ENCODE measurements around the gene AWAT2. TPM values are rescaled to one million over a fixed set of nuclear protein-coding genes. Genes with fewer than 3 reads are reported as not detected.

AWAT2 gene
- total and polyA plus RNA-seq, 2 donors (not counting 1 experiment from before 2014, with no cell fraction given) = not detected

GRCh38 chrX:70026112-70026850, 23.5 kb downstream of the AWAT2 start:
- Histone ChIP-seq H3K4me2 (replicated peaks; ENCODE audit: low read depth, low read length, poor library complexity, severe bottlenecking) (no peak overlapping the region), H4K20me1 (ENCODE audit: control insufficient read depth, insufficient read depth, low read length, poor library complexity, severe bottlenecking) (no peaks in the 10 kb centered on the region), H3K27me3 (replicated peaks in 1 of 4; ENCODE audit: control extremely low read depth in 1 of 4, control insufficient read depth in 3 of 4, insufficient read depth in 4 of 4, low read length in 3 of 4) (no peaks in the 10 kb centered on the region), H3K4me1 (ENCODE audit: control insufficient read depth in 2 of 2, insufficient read depth in 2 of 2, low read length in 2 of 2) (no peaks in the 10 kb centered on the region), H2AFZ (ENCODE audit: insufficient read depth, low read depth, low read length, poor library complexity, severe bottlenecking) (no peak overlapping the region), H3K9ac (ENCODE audit: low read length) (no peak overlapping the region), H3K79me2 (ENCODE audit: control insufficient read depth, insufficient read depth, low read length) (no peaks in the 10 kb centered on the region), H3K9me3 (ENCODE audit: control extremely low read depth in 1 of 3, control insufficient read depth in 2 of 3, insufficient read depth in 1 of 3, low read length in 2 of 3) (no peaks in the 10 kb centered on the region), H3K4me3 (ENCODE audit: control extremely low read depth in 1 of 5, extremely low read depth in 1 of 5, insufficient read depth in 1 of 5, low read depth in 2 of 5, low read length in 4 of 5) (no peak overlapping the region), H3K27ac (ENCODE audit: low read length in 2 of 2) (no peak overlapping the region), H3K36me3 (replicated peaks in 1 of 2; ENCODE audit: control extremely low read depth in 1 of 2, control insufficient read depth in 1 of 2, extremely low read depth in 1 of 2, insufficient read depth in 2 of 2, low read length in 1 of 2) (no peaks in the 10 kb centered on the region)
- CTCF ChIA-PET = interaction anchor here (1.3 kb wide), 1 partner anchor 8 kb away, joined by 3 read pairs; no protein-coding TSS in a partner anchor
- no CpG with 5 or more reads among the region's 1 CpG for WGBS (ENCODE audit: insufficient coverage)
- Mint-ChIP-seq H3K27ac (no peak overlapping the region), H3K9me3 (ENCODE audit: insufficient read depth) (no peaks in the 10 kb centered on the region), H3K27me3 (peaks cover 7% of the 10 kb centered on the region), H3K4me1 (no peaks in the 10 kb centered on the region), H3K4me3 (no peak overlapping the region)
- intact Hi-C loops (cut with micrococcal nuclease) = no loop called here
- TF ChIP-seq CTCF (IDR thresholded peaks at IDR 0.05) (no peak), EZH2 (IDR thresholded peaks at IDR 0.05; ENCODE audit: borderline replicate concordance, insufficient read depth, low read depth, low read length, poor library complexity, severe bottlenecking) (no peak)
- DNase-seq = no peak
- ATAC-seq (ENCODE audit: low read depth) = no peak
- POLR2A ChIA-PET = no interaction called here

- no peaks in the 10 kb centered on the region for H3K9me3 Mint-ChIP-seq (ENCODE audit: insufficient read depth)
- H3K9me3 ChIP-seq (ENCODE audit: control extremely low read depth in 1 of 3, control insufficient read depth in 2 of 3, insufficient read depth in 1 of 3, low read length in 2 of 3) = no peaks in the 10 kb centered on the region
- no peak overlapping the region for H2AFZ ChIP-seq (ENCODE audit: insufficient read depth, low read depth, low read length, poor library complexity, severe bottlenecking)
- no peak for DNase-seq
- no peak overlapping the region for H3K4me3 Mint-ChIP-seq
- no peaks in the 10 kb centered on the region for H3K27me3 ChIP-seq (replicated peaks in 1 of 4; ENCODE audit: control extremely low read depth in 1 of 4, control insufficient read depth in 3 of 4, insufficient read depth in 4 of 4, low read length in 3 of 4)
- no peak for ATAC-seq (ENCODE audit: low read depth)
- no peaks in the 10 kb centered on the region for H3K36me3 ChIP-seq (replicated peaks in 1 of 2; ENCODE audit: control extremely low read depth in 1 of 2, control insufficient read depth in 1 of 2, extremely low read depth in 1 of 2, insufficient read depth in 2 of 2, low read length in 1 of 2)
- no peak overlapping the region for H3K27ac ChIP-seq (ENCODE audit: low read length in 2 of 2)
- H3K9ac ChIP-seq (ENCODE audit: low read length) = no peak overlapping the region
- POLR2A ChIA-PET = no interaction called here
- intact Hi-C loops (cut with micrococcal nuclease) = no loop called here
- H3K27me3 Mint-ChIP-seq = peaks cover 7% of the 10 kb centered on the region
- H3K4me2 ChIP-seq (replicated peaks; ENCODE audit: low read depth, low read length, poor library complexity, severe bottlenecking) = no peak overlapping the region
- H3K79me2 ChIP-seq (ENCODE audit: control insufficient read depth, insufficient read depth, low read length) = no peaks in the 10 kb centered on the region
- no peak overlapping the region for H3K27ac Mint-ChIP-seq
- TF ChIP-seq EZH2 (IDR thresholded peaks at IDR 0.05; ENCODE audit: borderline replicate concordance, insufficient read depth, low read depth, low read length, poor library complexity, severe bottlenecking) (no peak), CTCF (IDR thresholded peaks at IDR 0.05) (no peak)
- H4K20me1 ChIP-seq (ENCODE audit: control insufficient read depth, insufficient read depth, low read length, poor library complexity, severe bottlenecking) = no peaks in the 10 kb centered on the region
- CTCF ChIA-PET = interaction anchor here (1.3 kb wide), 1 partner anchor 9 kb away, joined by 3 read pairs; no protein-coding TSS in a partner anchor
- WGBS (ENCODE audit: insufficient coverage) = no CpG with 5 or more reads among the region's 1 CpG
- no peak overlapping the region for H3K4me3 ChIP-seq (ENCODE audit: control extremely low read depth in 1 of 5, extremely low read depth in 1 of 5, insufficient read depth in 1 of 5, low read depth in 2 of 5, low read length in 4 of 5)
- H3K4me1 Mint-ChIP-seq = no peaks in the 10 kb centered on the region
- no peaks in the 10 kb centered on the region for H3K4me1 ChIP-seq (ENCODE audit: control insufficient read depth in 2 of 2, insufficient read depth in 2 of 2, low read length in 2 of 2)
Measured at GRCh38 chrX:70025464-70025863, 24.3 kb downstream of the AWAT2 start.
